HG03039 (cell line): ENCODE data around the gene RIOK3.
"Not testable (repeated sequence)": the region's sequence is repeated elsewhere in the genome, so short reads cannot be mapped to it uniquely, and the experiment has no call there.

Experiments
- ATAC-seq: cut with Tn5 transposase; IDR thresholded peaks from one replicate; pipeline ENCODE4 v1.9.1; 2021; ENCODE audit warnings: mild to moderate bottlenecking, moderate library complexity; ENCODE audit not compliant: unreplicated experiment

Gene RIOK3

GRCh38 chr18:23452728-23453679, at the start of gene RIOK3:
RIOK3 (plus strand) TSS chr18:23453287; CDS start chr18:23453440, 153 bp downstream.
- peak; percentile 98 for ATAC-seq

GRCh38 chr18:23403310-23403709, 49.8 kb upstream of the RIOK3 start:
- no peak for ATAC-seq

- ATAC-seq = no peak
Measured at GRCh38 chr18:23405636-23406035, 47.5 kb upstream of the RIOK3 start.

- ATAC-seq = no peak
Measured at GRCh38 chr18:23406271-23406787, 46.8 kb upstream of the RIOK3 start.

- no peak for ATAC-seq
Measured at GRCh38 chr18:23412351-23412964, 40.6 kb upstream of the RIOK3 start.

- no peak for ATAC-seq
Measured at GRCh38 chr18:23415515-23415914, 37.6 kb upstream of the RIOK3 start.

GRCh38 chr18:23416298-23416697, 36.8 kb upstream of the RIOK3 start:
- ATAC-seq = no peak

- no peak for ATAC-seq
Measured at GRCh38 chr18:23421277-23421676, 31.8 kb upstream of the RIOK3 start.

GRCh38 chr18:23422751-23423418, 30.2 kb upstream of the RIOK3 start:
- ATAC-seq = peak; percentile 80

GRCh38 chr18:23424616-23425015, 28.5 kb upstream of the RIOK3 start:
- ATAC-seq = no peak

- no peak for ATAC-seq
Measured at GRCh38 chr18:23428821-23429220, 24.3 kb upstream of the RIOK3 start.

- not testable (repeated sequence) for ATAC-seq
Measured at GRCh38 chr18:23429538-23429937, 23.5 kb upstream of the RIOK3 start.

GRCh38 chr18:23433360-23433759, 19.7 kb upstream of the RIOK3 start:
- ATAC-seq = no peak

- peak; percentile 89 for ATAC-seq
Measured at GRCh38 chr18:23437357-23438045, 15.6 kb upstream of the RIOK3 start.

GRCh38 chr18:23438046-23438377, 15.1 kb upstream of the RIOK3 start:
- ATAC-seq = no peak

- ATAC-seq = no peak
Measured at GRCh38 chr18:23438608-23439366, 14.3 kb upstream of the RIOK3 start.

GRCh38 chr18:23440131-23440530, 13.0 kb upstream of the RIOK3 start:
- no peak for ATAC-seq

- ATAC-seq = no peak
Measured at GRCh38 chr18:23442958-23443357, 10.1 kb upstream of the RIOK3 start.

GRCh38 chr18:23448291-23448690, 4.8 kb upstream of the RIOK3 start:
- no peak for ATAC-seq

- ATAC-seq = no peak
Measured at GRCh38 chr18:23450022-23450421, 3.1 kb upstream of the RIOK3 start.
